NCI-H526 (cell line): Measurements from ENCODE around the gene TACC2.
"Not testable (repeated sequence)": the region's sequence is repeated elsewhere in the genome, so short reads cannot be mapped to it uniquely, and the experiment has no call there.

Source experiments
- DNase-seq, 2 experiments: peaks; one replicate each; lab custom pipeline; 2025; lab: John Stamatoyannopoulos, UW

TACC2 gene

GRCh38 chr10:122089311-122090017 is 100.5 kb downstream of the TACC2 start:
- no peak for DNase-seq

- no peak for DNase-seq
These were observed 102.8 kb downstream of the TACC2 start for GRCh38 chr10:122091722-122092121.

- no peak for DNase-seq
These were observed 104.1 kb downstream of the TACC2 start for GRCh38 chr10:122093076-122093475.

GRCh38 chr10:122096181-122096580 is 107.2 kb downstream of the TACC2 start:
- DNase-seq = not testable (repeated sequence)

- no peak for DNase-seq
These were observed 107.7 kb downstream of the TACC2 start for GRCh38 chr10:122096705-122097104.

- no peak for DNase-seq
These were observed 109.0 kb downstream of the TACC2 start for GRCh38 chr10:122097935-122098334.

GRCh38 chr10:122098924-122099323 is 110.0 kb downstream of the TACC2 start:
- no peak for DNase-seq

- DNase-seq = no peak
These were observed 110.6 kb downstream of the TACC2 start for GRCh38 chr10:122099562-122099961.

GRCh38 chr10:122102146-122102868 is 113.3 kb downstream of the TACC2 start:
- DNase-seq = no peak

GRCh38 chr10:122102869-122103525 is 114.0 kb downstream of the TACC2 start:
- DNase-seq = no peak

- no peak for DNase-seq
These were observed 114.6 kb downstream of the TACC2 start for GRCh38 chr10:122103592-122103991.

GRCh38 chr10:122108786-122109185 is 119.8 kb downstream of the TACC2 start:
- not testable (repeated sequence) for DNase-seq

GRCh38 chr10:122112021-122112616 is 123.2 kb downstream of the TACC2 start:
- DNase-seq = peak in 1 of 2 experiments; percentile 29

GRCh38 chr10:122112625-122113160 is 123.7 kb downstream of the TACC2 start:
- peak in 1 of 2 experiments; percentile 72 for DNase-seq

- DNase-seq = peak in 1 of 2 experiments; percentile 59
These were observed 124.4 kb downstream of the TACC2 start for GRCh38 chr10:122113161-122113944.

- DNase-seq = peak in 1 of 2 experiments; percentile 24
These were observed 125.2 kb downstream of the TACC2 start for GRCh38 chr10:122113945-122114747.

GRCh38 chr10:122115874-122116273 is 126.9 kb downstream of the TACC2 start:
- no peak for DNase-seq

- no peak for DNase-seq
These were observed 127.4 kb downstream of the TACC2 start for GRCh38 chr10:122116331-122116730.

GRCh38 chr10:122117475-122117874 is 128.5 kb downstream of the TACC2 start:
- no peak for DNase-seq

GRCh38 chr10:122120008-122120744 is 131.2 kb downstream of the TACC2 start:
- DNase-seq = no peak
